ENCODE data around the gene LRFN2. TPM values are rescaled to one million over a fixed set of nuclear protein-coding genes. Genes with fewer than 3 reads are reported as not detected.

LRFN2 gene
- total and polyA plus RNA-seq, 11 donors: not detected

GRCh38 chr6:40369891-40370290 is 217.3 kb downstream of the LRFN2 start:
- DNase-seq: no peak
- TF ChIP-seq CTCF (IDR thresholded peaks at IDR 0.05) (no peak), POLR2A (IDR thresholded peaks at IDR 0.05) (no peak)
- no peaks in the 10 kb centered on the region for H3K4me1 ChIP-seq

GRCh38 chr6:40369042-40369441 is 218.1 kb downstream of the LRFN2 start:
- intact Hi-C loops (cut with DNase I): no loop called here
- WGBS, 4 donors: 26 to 40% (median 32%) methylated on average over 2 of the region's 2 CpGs
- Histone ChIP-seq H3K4me1 (no peaks in the 10 kb centered on the region), H3K27ac (no peak overlapping the region), H3K36me3 (no peaks in the 10 kb centered on the region), H3K9me3 (peaks cover 0 to 20% (median 5%) of the 10 kb centered on the region in 12 donors), H3K27me3 (peaks cover 0 to 7% (median 0%) of the 10 kb centered on the region in 9 donors), H3K4me3 (no peak overlapping the region)
- no peak for TF ChIP-seq POLR2A (IDR thresholded peaks at IDR 0.05)
- no peak for TF ChIP-seq CTCF (IDR thresholded peaks at IDR 0.05)
- ATAC-seq: no peak
- DNase-seq: no peak

More at GRCh38 chr6:40369891-40370290, 217.3 kb downstream of the LRFN2 start:
- Histone ChIP-seq H3K9me3 (peaks cover 0 to 20% (median 5%) of the 10 kb centered on the region in 12 donors), H3K36me3 (no peaks in the 10 kb centered on the region), H3K27me3 (peaks cover 0 to 7% (median 0%) of the 10 kb centered on the region in 9 donors), H3K4me3 (no peak overlapping the region), H3K27ac (no peak overlapping the region)
- ATAC-seq: no peak
- intact Hi-C loops (cut with DNase I): no loop called here
- WGBS, 4 donors: 31 to 51% (median 36%) methylated on average over 1 of the region's 1 CpG

- TF ChIP-seq POLR2A (IDR thresholded peaks at IDR 0.05) (no peak), CTCF (IDR thresholded peaks at IDR 0.05) (no peak)
- intact Hi-C loops (cut with DNase I): no loop called here
- ATAC-seq (no peak), DNase-seq (no peak)
- Histone ChIP-seq H3K27ac (no peak overlapping the region), H3K27me3 (peaks cover 0 to 31% (median 0%) of the 10 kb centered on the region in 9 donors), H3K4me1 (no peaks in the 10 kb centered on the region), H3K4me3 (no peak overlapping the region), H3K9me3 (peaks cover 0 to 20% (median 5%) of the 10 kb centered on the region in 12 donors), H3K36me3 (no peaks in the 10 kb centered on the region)
- 82 to 87% (median 85%) methylated on average over 4 of the region's 4 CpGs for WGBS, 4 donors
Measured at GRCh38 chr6:40362859-40363258, 224.3 kb downstream of the LRFN2 start.

GRCh38 chr6:40359808-40360207 is 227.4 kb downstream of the LRFN2 start:
- Histone ChIP-seq H3K4me1 (no peaks in the 10 kb centered on the region), H3K9me3 (no peaks in the 10 kb centered on the region), H3K4me3 (no peak overlapping the region), H3K27me3 (peaks cover 0 to 25% (median 0%) of the 10 kb centered on the region in 9 donors), H3K27ac (no peak overlapping the region), H3K36me3 (no peaks in the 10 kb centered on the region)
- DNase-seq (peak in 1 of 5 donors; percentile 3), ATAC-seq (no peak)
- WGBS, 4 donors: 34 to 59% (median 44%) methylated on average over 2 of the region's 2 CpGs
- intact Hi-C loops (cut with DNase I): no loop called here
- no peak for TF ChIP-seq POLR2A (IDR thresholded peaks at IDR 0.05)
- no peak for TF ChIP-seq CTCF (IDR thresholded peaks at IDR 0.05)
